GM12873 (cell line): Measurements from ENCODE around the gene ZNF562.

Source experiments
- CTCF ChIP-seq: IDR thresholded peaks from 2 replicates; pipeline ENCODE4 v1.5.1; 2012; ENCODE audit warnings: low read depth, mild to moderate bottlenecking, moderate library complexity, low read length, control low read depth; ENCODE audit not compliant: insufficient read depth; ENCODE audit errors: missing control alignments

ZNF562 gene

DNA sequence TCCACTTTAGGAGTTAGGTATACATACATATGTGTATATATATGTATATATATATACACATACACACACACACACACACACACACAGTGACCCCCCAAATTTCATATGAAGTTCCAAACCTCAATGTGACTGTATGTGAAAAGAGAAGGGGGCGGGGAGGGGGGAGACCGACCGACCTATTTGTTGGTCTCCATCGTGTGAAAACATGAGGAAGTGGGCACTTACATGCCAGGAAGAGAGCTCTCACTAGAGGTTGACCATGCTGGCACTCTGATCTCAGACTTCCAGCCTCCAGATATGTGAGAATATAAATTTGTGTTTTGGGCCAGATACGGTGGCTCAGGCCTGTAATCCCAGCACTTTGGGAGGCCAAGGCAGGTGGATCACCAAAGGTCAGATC, 24.6 kb downstream of the ZNF562 start:
- TF ChIP-seq CTCF: no peak

DNA sequence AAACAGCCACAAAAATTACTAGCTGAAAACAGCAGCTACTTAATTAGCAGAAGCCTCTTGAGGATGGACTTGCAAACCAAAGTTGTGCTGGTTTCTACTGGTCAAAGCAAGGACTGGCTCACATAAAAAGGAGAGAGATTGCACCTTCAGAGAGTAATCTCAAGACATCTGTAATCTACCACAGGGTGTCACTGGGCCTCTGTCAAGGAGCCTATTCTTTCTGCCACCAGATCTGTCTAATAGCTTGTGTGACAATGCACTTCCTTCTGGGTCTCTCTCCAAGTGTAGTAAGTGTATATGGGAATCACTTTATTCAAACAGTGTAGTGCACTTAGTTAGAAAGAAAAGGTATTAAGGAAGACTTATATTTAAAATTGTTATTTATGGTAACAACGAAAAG, 29.4 kb downstream of the ZNF562 start:
- TF ChIP-seq CTCF: no peak

DNA sequence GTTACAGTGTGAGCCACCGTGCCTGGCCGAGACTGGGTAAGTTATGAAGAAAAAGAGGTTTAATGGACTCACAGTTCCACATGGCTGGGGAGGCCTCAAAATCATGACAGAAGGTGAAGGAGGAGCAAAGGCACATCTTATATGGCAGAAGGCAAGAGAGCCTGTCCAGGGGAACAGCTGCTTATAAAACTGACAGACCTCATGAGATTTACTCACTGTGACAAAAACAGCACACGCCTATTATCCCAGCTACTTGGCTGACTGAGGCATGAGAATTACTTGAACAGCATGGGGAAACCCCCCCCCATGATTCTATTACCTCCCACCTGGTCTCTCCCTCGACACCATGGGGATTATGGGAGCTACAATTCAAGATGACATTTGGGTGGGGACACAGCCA, 30.4 kb downstream of the ZNF562 start:
- no peak for TF ChIP-seq CTCF

GRCh38 chr19:9641810-9642209, 33.1 kb downstream of the ZNF562 start:
- TF ChIP-seq CTCF: no peak

DNA sequence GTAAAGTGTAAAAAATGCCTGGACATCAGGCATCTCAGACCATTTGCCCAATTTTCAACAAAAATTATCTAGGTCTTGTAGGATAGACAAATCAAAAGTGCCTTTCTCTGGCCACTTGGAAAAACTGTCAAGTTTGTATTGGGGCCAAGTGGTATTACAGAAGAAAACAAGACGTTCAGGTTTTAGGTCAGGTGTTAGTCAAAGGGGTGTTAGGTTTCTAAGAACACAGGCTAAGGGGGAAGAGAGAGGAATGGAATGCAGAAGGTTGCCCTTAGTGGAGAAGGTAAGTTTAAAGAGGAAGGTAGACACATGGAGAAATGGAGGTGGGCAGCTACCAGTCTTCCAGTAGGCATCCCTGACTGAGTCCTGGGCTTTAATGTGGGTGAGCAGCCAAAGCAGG, 33.9 kb downstream of the ZNF562 start:
- TF ChIP-seq CTCF: no peak

DNA sequence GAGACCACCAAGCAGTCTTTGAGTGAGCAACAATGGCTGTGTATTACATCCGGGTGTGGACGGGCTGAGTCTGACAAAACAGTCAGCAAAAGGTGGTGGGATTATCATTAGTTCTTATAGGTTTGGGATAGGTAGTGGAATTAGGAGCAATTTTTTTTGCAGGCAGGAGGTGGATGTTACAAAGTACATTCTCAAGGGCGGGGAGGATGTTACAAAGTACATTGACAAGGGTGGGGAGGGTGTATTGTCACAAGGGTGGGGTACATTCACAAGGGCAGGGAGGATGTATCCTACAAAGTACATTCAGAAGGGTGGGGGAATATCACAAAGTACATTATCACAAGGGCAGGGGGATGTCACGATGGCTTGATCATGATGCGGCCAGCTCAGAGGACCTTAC, 38.9 kb downstream of the ZNF562 start:
- TF ChIP-seq CTCF: no peak

- no peak for TF ChIP-seq CTCF
These were observed 47.0 kb downstream of the ZNF562 start for GRCh38 chr19:9627856-9628255.

- no peak for TF ChIP-seq CTCF
These were observed 52.4 kb downstream of the ZNF562 start for GRCh38 chr19:9622531-9622930.
